NCI-H82 treated with DMSO at 0.1 percent for 48 hours (cell line): ENCODE results near the gene SPINK9.
"Not testable (repeated sequence)": the region's sequence is repeated elsewhere in the genome, so short reads cannot be mapped to it uniquely, and the experiment has no call there.

Source experiments
- DNase-seq: peaks from one replicate; lab custom pipeline; 2025; ENCODE audit not compliant: unreplicated experiment; lab: John Stamatoyannopoulos, UW

The SPINK9 gene

GRCh38 chr5:148335259-148335658 lies at the start of gene SPINK9:
TSS of gene SPINK9 (plus strand) at chr5:148335559. CDS start at chr5:148335614, 55 bp downstream.
- no peak for DNase-seq

- DNase-seq, result peak; percentile 15
Measured at GRCh38 chr5:148290271-148291195, 44.8 kb upstream of the SPINK9 start.

GRCh38 chr5:148297731-148298130 lies 37.6 kb upstream of the SPINK9 start:
- DNase-seq, result no peak

GRCh38 chr5:148306446-148306845 lies 28.9 kb upstream of the SPINK9 start:
- no peak for DNase-seq

- no peak for DNase-seq
Measured at GRCh38 chr5:148309019-148309418, 26.3 kb upstream of the SPINK9 start.

GRCh38 chr5:148309746-148310145 lies 25.6 kb upstream of the SPINK9 start:
- no peak for DNase-seq

- DNase-seq, result no peak
Measured at GRCh38 chr5:148311484-148311883, 23.9 kb upstream of the SPINK9 start.

- DNase-seq, result no peak
Measured at GRCh38 chr5:148312153-148312552, 23.2 kb upstream of the SPINK9 start, which contains the start of gene SPINK7. TSS of gene SPINK7 (plus strand) at chr5:148312423. CDS start at chr5:148312484, 61 bp downstream.

- no peak for DNase-seq
Measured at GRCh38 chr5:148314187-148314586, 21.2 kb upstream of the SPINK9 start.

- no peak for DNase-seq
Measured at GRCh38 chr5:148314731-148315130, 20.6 kb upstream of the SPINK9 start.

- DNase-seq, result not testable (repeated sequence)
Measured at GRCh38 chr5:148320011-148320963, 15.1 kb upstream of the SPINK9 start.

- no peak for DNase-seq
Measured at GRCh38 chr5:148333262-148333849, 2.0 kb upstream of the SPINK9 start.

- no peak for DNase-seq
Measured at GRCh38 chr5:148336704-148337435, 1.5 kb downstream of the SPINK9 start.

- DNase-seq, result no peak
Measured at GRCh38 chr5:148342371-148343045, 7.1 kb downstream of the SPINK9 start.

GRCh38 chr5:148343046-148343407 lies 7.7 kb downstream of the SPINK9 start:
- no peak for DNase-seq

GRCh38 chr5:148343603-148344487 lies 8.5 kb downstream of the SPINK9 start:
- no peak for DNase-seq

- no peak for DNase-seq
Measured at GRCh38 chr5:148347706-148348105, 12.3 kb downstream of the SPINK9 start.

- DNase-seq, result no peak
Measured at GRCh38 chr5:148352696-148353095, 17.3 kb downstream of the SPINK9 start.

GRCh38 chr5:148353634-148354033 lies 18.3 kb downstream of the SPINK9 start:
- DNase-seq, result no peak
